NCI-H128 (cell line): ENCODE data around the gene KLK11.

Experiments used
- DNase-seq: peaks from one replicate; lab custom pipeline; 2025; ENCODE audit not compliant: unreplicated experiment; lab: John Stamatoyannopoulos, UW

KLK11 gene

GRCh38 chr19:50974702-50975556 lies 51.5 kb downstream of the KLK11 start:
- no peak for DNase-seq

- no peak for DNase-seq
Measured at GRCh38 chr19:50972795-50973376, 53.5 kb downstream of the KLK11 start.
